Fibroblast of mammary gland (primary cell): Measurements from ENCODE around the gene TTBK2.

Source experiments
- DNase-seq: peaks from one replicate; pipeline ENCODE4 v3.0.0-alpha.2; 2010; ENCODE audit warnings: low read depth
- H3K4me3 ChIP-seq: 2 replicates; pipeline ENCODE4 v1.5.1; 2011; ENCODE audit warnings: low read depth, mild to moderate bottlenecking, low read length, moderate library complexity; ENCODE audit not compliant: control insufficient read depth
- CTCF ChIP-seq: conservative IDR thresholded peaks from 2 replicates; pipeline ENCODE4 v1.5.1; 2011; ENCODE audit warnings: low read depth, low read length, inconsistent platforms; ENCODE audit not compliant: control insufficient read depth, insufficient read depth

TTBK2 gene

GRCh38 chr15:42919799-42920518 lies 619 bp downstream of the TTBK2 start:
- TF ChIP-seq CTCF, result no peak
- peak overlapping the region; percentile 79 for H3K4me3 ChIP-seq
- peak; percentile 41 for DNase-seq

- DNase-seq, result peak; percentile 16
- peak overlapping the region; percentile 79 for H3K4me3 ChIP-seq
- no peak for TF ChIP-seq CTCF
Measured at GRCh38 chr15:42919308-42919707, 1.3 kb downstream of the TTBK2 start.

- no peak overlapping the region for H3K4me3 ChIP-seq
- DNase-seq, result no peak
- TF ChIP-seq CTCF, result no peak
Measured at GRCh38 chr15:42918047-42918446, 2.5 kb downstream of the TTBK2 start.

- TF ChIP-seq CTCF, result no peak
- no peak for DNase-seq
- no peak overlapping the region for H3K4me3 ChIP-seq
Measured at GRCh38 chr15:42915654-42916315, 4.8 kb downstream of the TTBK2 start.

GRCh38 chr15:42914728-42915497 lies 5.7 kb downstream of the TTBK2 start:
- H3K4me3 ChIP-seq, result no peak overlapping the region
- no peak for TF ChIP-seq CTCF

GRCh38 chr15:42911058-42911592 lies 9.5 kb downstream of the TTBK2 start:
- DNase-seq, result peak; percentile 45
- no peak for TF ChIP-seq CTCF
- H3K4me3 ChIP-seq, result no peak overlapping the region

More at GRCh38 chr15:42914728-42915497, 5.7 kb downstream of the TTBK2 start:
- no peak for DNase-seq
